HUES6 (cell line): ENCODE results near the gene LRRC59.

Experiments
- H3K27ac ChIP-seq: 2 replicates; pipeline ENCODE4 v1.7.0; 2013; ENCODE audit warnings: low read depth, mild to moderate bottlenecking, low read length, inconsistent platforms
- H3K27me3 ChIP-seq: 2 replicates; pipeline ENCODE4 v1.6.1; 2013; ENCODE audit warnings: low read length; ENCODE audit not compliant: control insufficient read depth, insufficient read depth
- H3K36me3 ChIP-seq: 2 replicates; pipeline ENCODE4 v1.6.1; 2013; ENCODE audit warnings: low read length; ENCODE audit not compliant: control insufficient read depth, insufficient read depth
- H3K4me1 ChIP-seq: 2 replicates; pipeline ENCODE4 v1.6.1; 2013; ENCODE audit warnings: low read length; ENCODE audit not compliant: control insufficient read depth, insufficient read depth
- H3K4me3 ChIP-seq: 2 replicates; pipeline ENCODE4 v1.5.1; 2013; ENCODE audit warnings: low read depth, low read length
- H3K9ac ChIP-seq: one replicate; pipeline ENCODE4 v1.6.1; 2013; ENCODE audit warnings: mild to moderate bottlenecking, low read length
- H3K9me3 ChIP-seq: 2 replicates; pipeline ENCODE4 v1.6.1; 2013; ENCODE audit warnings: low read depth, low read length; ENCODE audit not compliant: control insufficient read depth, insufficient read depth

Gene LRRC59

GRCh38 chr17:50359005-50359699 lies 38.2 kb downstream of the LRRC59 start:
- no peaks in the 10 kb centered on the region for H3K27me3 ChIP-seq
- peaks cover 61% of the 10 kb centered on the region for H3K36me3 ChIP-seq

GRCh38 chr17:50358177-50358576 lies 39.1 kb downstream of the LRRC59 start:
- Histone ChIP-seq H3K4me3 (no peak overlapping the region), H3K36me3 (peaks cover 70% of the 10 kb centered on the region), H3K27me3 (no peaks in the 10 kb centered on the region), H3K27ac (no peak overlapping the region), H3K9ac (no peak overlapping the region), H3K4me1 (peaks cover 8% of the 10 kb centered on the region), H3K9me3 (no peaks in the 10 kb centered on the region)

More at GRCh38 chr17:50359005-50359699, 38.2 kb downstream of the LRRC59 start:
- Histone ChIP-seq H3K9me3 (no peaks in the 10 kb centered on the region), H3K4me3 (no peak overlapping the region), H3K9ac (no peak overlapping the region), H3K27ac (no peak overlapping the region), H3K4me1 (peaks cover 18% of the 10 kb centered on the region)

GRCh38 chr17:50356892-50357510 lies 40.3 kb downstream of the LRRC59 start:
- Histone ChIP-seq H3K27me3 (no peaks in the 10 kb centered on the region), H3K36me3 (peaks cover 80% of the 10 kb centered on the region), H3K9me3 (no peaks in the 10 kb centered on the region), H3K27ac (no peak overlapping the region), H3K4me1 (no peaks in the 10 kb centered on the region), H3K9ac (no peak overlapping the region), H3K4me3 (no peak overlapping the region)

- Histone ChIP-seq H3K36me3 (peaks cover 83% of the 10 kb centered on the region), H3K4me1 (no peaks in the 10 kb centered on the region), H3K27me3 (no peaks in the 10 kb centered on the region), H3K27ac (no peak overlapping the region), H3K9ac (no peak overlapping the region), H3K4me3 (no peak overlapping the region), H3K9me3 (no peaks in the 10 kb centered on the region)
Measured at GRCh38 chr17:50356418-50356817, 40.9 kb downstream of the LRRC59 start.

GRCh38 chr17:50355701-50356341 lies 41.5 kb downstream of the LRRC59 start:
- H3K36me3 ChIP-seq, result peaks cover 83% of the 10 kb centered on the region

GRCh38 chr17:50355336-50355700 lies 42.0 kb downstream of the LRRC59 start:
- Histone ChIP-seq H3K4me1 (no peaks in the 10 kb centered on the region), H3K27me3 (no peaks in the 10 kb centered on the region), H3K9ac (no peak overlapping the region), H3K4me3 (no peak overlapping the region), H3K36me3 (peaks cover 81% of the 10 kb centered on the region), H3K9me3 (no peaks in the 10 kb centered on the region), H3K27ac (no peak overlapping the region)

More at GRCh38 chr17:50355701-50356341, 41.5 kb downstream of the LRRC59 start:
- no peaks in the 10 kb centered on the region for H3K9me3 ChIP-seq
- no peak overlapping the region for H3K27ac ChIP-seq
- no peak overlapping the region for H3K4me3 ChIP-seq
- no peak overlapping the region for H3K9ac ChIP-seq
- H3K27me3 ChIP-seq, result no peaks in the 10 kb centered on the region
- no peaks in the 10 kb centered on the region for H3K4me1 ChIP-seq

GRCh38 chr17:50354776-50355175 lies 42.5 kb downstream of the LRRC59 start:
- no peak overlapping the region for H3K9ac ChIP-seq
- H3K4me3 ChIP-seq, result no peak overlapping the region
- H3K36me3 ChIP-seq, result peaks cover 76% of the 10 kb centered on the region
- no peaks in the 10 kb centered on the region for H3K4me1 ChIP-seq
- H3K27ac ChIP-seq, result no peak overlapping the region
- H3K27me3 ChIP-seq, result no peaks in the 10 kb centered on the region
- H3K9me3 ChIP-seq, result no peaks in the 10 kb centered on the region

- Histone ChIP-seq H3K9ac (no peak overlapping the region), H3K9me3 (no peaks in the 10 kb centered on the region), H3K27me3 (no peaks in the 10 kb centered on the region), H3K4me3 (no peak overlapping the region), H3K4me1 (no peaks in the 10 kb centered on the region), H3K36me3 (peaks cover 70% of the 10 kb centered on the region), H3K27ac (no peak overlapping the region)
Measured at GRCh38 chr17:50354198-50354597, 43.1 kb downstream of the LRRC59 start.

GRCh38 chr17:50353600-50354195 lies 43.6 kb downstream of the LRRC59 start:
- no peaks in the 10 kb centered on the region; the same call in 1 of the 2 replicates for H3K27me3 ChIP-seq
- no peaks in the 10 kb centered on the region for H3K9me3 ChIP-seq
- H3K4me3 ChIP-seq, result no peak overlapping the region
- H3K9ac ChIP-seq, result no peak overlapping the region
- peaks cover 65% of the 10 kb centered on the region for H3K36me3 ChIP-seq
- H3K4me1 ChIP-seq, result no peaks in the 10 kb centered on the region
- H3K27ac ChIP-seq, result no peak overlapping the region

GRCh38 chr17:50352693-50353599 lies 44.4 kb downstream of the LRRC59 start:
- Histone ChIP-seq H3K27me3 (no peaks in the 10 kb centered on the region; the same call in 1 of the 2 replicates), H3K36me3 (peaks cover 57% of the 10 kb centered on the region), H3K4me1 (peaks cover 5% of the 10 kb centered on the region), H3K9ac (no peak overlapping the region), H3K27ac (no peak overlapping the region), H3K9me3 (no peaks in the 10 kb centered on the region), H3K4me3 (no peak overlapping the region)
